Mucosa of stomach (tissue), 1 donor: ENCODE data around the gene MRPL42.
"Not testable (repeated sequence)": the region's sequence is repeated elsewhere in the genome, so short reads cannot be mapped to it uniquely, and the experiment has no call there.

Source experiments
- H3K27me3 ChIP-seq: one replicate; pipeline ENCODE4 v1.7.0; 2013; ENCODE audit warnings: mild to moderate bottlenecking, low read length; ENCODE audit not compliant: control insufficient read depth, insufficient read depth
- H3K36me3 ChIP-seq: one replicate; pipeline ENCODE4 v1.7.0; 2013; ENCODE audit warnings: low read length; ENCODE audit not compliant: control insufficient read depth, insufficient read depth
- H3K4me1 ChIP-seq: one replicate; pipeline ENCODE4 v1.7.0; 2013; ENCODE audit warnings: mild to moderate bottlenecking, low read length; ENCODE audit not compliant: control insufficient read depth, insufficient read depth
- H3K4me3 ChIP-seq: one replicate; pipeline ENCODE4 v1.7.0; 2013; ENCODE audit warnings: low read length
- H3K9ac ChIP-seq: one replicate; pipeline ENCODE4 v1.7.0; 2013; ENCODE audit warnings: mild to moderate bottlenecking, low read length, moderate library complexity
- H3K9me3 ChIP-seq: one replicate; pipeline ENCODE4 v1.7.0; 2013; ENCODE audit warnings: mild to moderate bottlenecking, low read length, moderate library complexity; ENCODE audit not compliant: control insufficient read depth
- donor health status: Pancreatic carcinoma.

Gene MRPL42

GRCh38 chr12:93482721-93483120, 15.4 kb downstream of the MRPL42 start:
- H3K9me3 ChIP-seq: no peaks in the 10 kb centered on the region
- H3K36me3 ChIP-seq: peaks cover 6% of the 10 kb centered on the region
- no peaks in the 10 kb centered on the region for H3K4me1 ChIP-seq
- H3K9ac ChIP-seq: no peak overlapping the region
- no peak overlapping the region for H3K4me3 ChIP-seq
- H3K27me3 ChIP-seq: no peaks in the 10 kb centered on the region

- Histone ChIP-seq H3K9ac (no peak overlapping the region), H3K27me3 (no peaks in the 10 kb centered on the region), H3K4me3 (no peak overlapping the region), H3K4me1 (no peaks in the 10 kb centered on the region), H3K9me3 (no peaks in the 10 kb centered on the region), H3K36me3 (peaks cover 6% of the 10 kb centered on the region)
Observed at GRCh38 chr12:93483151-93483807, 16.0 kb downstream of the MRPL42 start.

- no peak overlapping the region for H3K4me3 ChIP-seq
- no peaks in the 10 kb centered on the region for H3K9me3 ChIP-seq
- H3K27me3 ChIP-seq: no peaks in the 10 kb centered on the region
- H3K9ac ChIP-seq: no peak overlapping the region
- H3K36me3 ChIP-seq: peaks cover 6% of the 10 kb centered on the region
- no peaks in the 10 kb centered on the region for H3K4me1 ChIP-seq
Observed at GRCh38 chr12:93484315-93484981, 17.1 kb downstream of the MRPL42 start.

DNA sequence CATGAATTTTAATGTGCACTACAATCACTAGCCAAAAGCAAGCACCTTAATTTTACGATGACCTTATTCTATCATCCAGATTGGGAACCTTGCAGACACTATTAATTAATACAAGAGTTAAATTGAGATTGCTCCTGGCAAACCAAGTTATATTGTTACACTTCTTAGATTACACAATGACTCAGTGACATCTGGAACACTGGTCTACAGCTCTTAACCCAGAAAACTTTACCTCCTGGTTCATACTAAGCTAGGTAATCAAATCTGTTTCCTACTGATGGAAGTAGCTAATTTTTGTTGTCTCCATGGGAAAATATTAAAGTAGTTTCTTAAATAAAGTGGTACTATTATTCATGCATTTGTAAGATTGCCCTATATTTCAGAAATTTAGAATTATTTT, 25.5 kb downstream of the MRPL42 start:
- H3K27me3 ChIP-seq, H3K36me3 ChIP-seq: not testable (repeated sequence)

DNA sequence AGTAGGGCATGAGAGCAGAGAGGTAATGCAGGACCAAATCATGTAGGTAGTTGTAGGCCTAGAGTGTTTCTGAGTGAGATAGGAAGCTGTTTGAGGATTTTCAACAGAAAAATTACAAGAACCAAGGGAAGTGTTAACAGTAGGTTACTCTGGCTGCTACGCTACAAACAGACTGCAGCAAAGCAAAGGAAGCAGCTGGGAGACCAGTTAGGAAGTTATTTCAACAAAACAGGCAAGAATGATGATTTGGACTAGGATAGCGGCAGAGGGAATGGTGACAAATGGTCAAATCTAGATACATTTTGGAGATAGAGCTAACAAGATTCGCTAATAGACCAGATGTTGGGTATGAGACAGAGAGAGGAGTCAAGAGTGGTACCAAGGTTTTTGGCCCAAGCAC, 26.8 kb downstream of the MRPL42 start:
- H3K27me3 ChIP-seq: no peaks in the 10 kb centered on the region
- no peaks in the 10 kb centered on the region for H3K36me3 ChIP-seq
- H3K4me1 ChIP-seq: no peaks in the 10 kb centered on the region
- no peaks in the 10 kb centered on the region for H3K9me3 ChIP-seq
- H3K9ac ChIP-seq: no peak overlapping the region
- H3K4me3 ChIP-seq: no peak overlapping the region

More for the DNA sequence above, 25.5 kb downstream of the MRPL42 start:
- H3K4me3 ChIP-seq, H3K9me3 ChIP-seq, H3K9ac ChIP-seq, H3K4me1 ChIP-seq: not testable (repeated sequence)

- Histone ChIP-seq H3K4me1 (no peaks in the 10 kb centered on the region), H3K36me3 (no peaks in the 10 kb centered on the region), H3K9me3 (no peaks in the 10 kb centered on the region), H3K4me3 (no peak overlapping the region), H3K9ac (no peak overlapping the region), H3K27me3 (no peaks in the 10 kb centered on the region)
Observed at GRCh38 chr12:93497456-93497855, 30.1 kb downstream of the MRPL42 start.

- H3K4me1 ChIP-seq, H3K4me3 ChIP-seq, H3K36me3 ChIP-seq, H3K9ac ChIP-seq, H3K9me3 ChIP-seq, H3K27me3 ChIP-seq: not testable (repeated sequence)
Observed at GRCh38 chr12:93498813-93499212, 31.5 kb downstream of the MRPL42 start.

- Histone ChIP-seq H3K4me3 (no peak overlapping the region), H3K36me3 (no peaks in the 10 kb centered on the region), H3K9ac (no peak overlapping the region), H3K9me3 (no peaks in the 10 kb centered on the region), H3K27me3 (no peaks in the 10 kb centered on the region), H3K4me1 (no peaks in the 10 kb centered on the region)
Observed at GRCh38 chr12:93500201-93500600, 32.9 kb downstream of the MRPL42 start.

GRCh38 chr12:93500667-93501066, 33.4 kb downstream of the MRPL42 start:
- Histone ChIP-seq H3K4me1 (no peaks in the 10 kb centered on the region), H3K36me3 (no peaks in the 10 kb centered on the region), H3K27me3 (no peaks in the 10 kb centered on the region), H3K4me3 (no peak overlapping the region), H3K9me3 (no peaks in the 10 kb centered on the region), H3K9ac (no peak overlapping the region)

DNA sequence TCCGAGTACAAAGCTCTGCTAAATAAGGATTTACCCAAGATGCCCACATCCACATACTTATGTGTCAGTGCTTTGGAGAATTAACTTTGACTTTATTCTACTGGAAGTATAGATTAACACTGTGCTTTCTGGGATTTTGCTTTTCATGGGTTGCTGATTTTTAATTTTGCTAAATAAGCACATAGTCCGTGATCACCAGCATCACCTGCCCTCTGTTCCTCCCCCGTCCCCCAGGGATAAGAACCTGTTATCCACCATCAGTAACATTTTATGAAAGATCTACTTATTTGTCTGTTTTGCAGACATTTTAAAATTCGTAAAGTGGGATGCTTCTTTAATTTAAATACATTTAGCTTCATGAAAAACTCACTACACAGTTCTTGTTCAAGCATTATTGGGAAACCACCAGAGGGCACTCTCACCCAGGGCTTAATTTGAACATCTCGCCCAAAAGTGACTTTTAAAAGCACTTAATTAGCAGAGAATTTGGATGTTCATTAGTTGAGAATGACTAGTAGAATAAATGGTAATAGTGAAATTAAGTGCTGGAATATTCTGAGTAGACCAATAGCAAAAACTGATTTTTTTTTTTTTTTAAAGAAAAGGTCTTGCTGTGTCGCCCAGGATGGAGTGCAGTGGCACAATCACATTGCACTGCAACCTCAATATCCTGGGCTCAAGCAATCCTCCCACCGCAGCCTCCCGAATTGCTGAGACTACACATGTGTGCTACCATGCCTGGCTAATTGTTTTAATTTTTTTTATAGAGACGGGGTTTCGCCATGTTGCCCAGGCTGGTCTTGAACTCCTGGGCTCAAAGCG, 35.7 kb downstream of the MRPL42 start:
- no peak overlapping the region for H3K4me3 ChIP-seq
- H3K4me1 ChIP-seq: no peaks in the 10 kb centered on the region
- H3K9ac ChIP-seq: no peak overlapping the region
- no peaks in the 10 kb centered on the region for H3K9me3 ChIP-seq
- H3K27me3 ChIP-seq: no peaks in the 10 kb centered on the region
- H3K36me3 ChIP-seq: no peaks in the 10 kb centered on the region

GRCh38 chr12:93507165-93507564, 39.9 kb downstream of the MRPL42 start:
- Histone ChIP-seq H3K4me1 (no peaks in the 10 kb centered on the region), H3K9ac (no peak overlapping the region), H3K9me3 (no peaks in the 10 kb centered on the region), H3K27me3 (no peaks in the 10 kb centered on the region), H3K36me3 (no peaks in the 10 kb centered on the region), H3K4me3 (no peak overlapping the region)

DNA sequence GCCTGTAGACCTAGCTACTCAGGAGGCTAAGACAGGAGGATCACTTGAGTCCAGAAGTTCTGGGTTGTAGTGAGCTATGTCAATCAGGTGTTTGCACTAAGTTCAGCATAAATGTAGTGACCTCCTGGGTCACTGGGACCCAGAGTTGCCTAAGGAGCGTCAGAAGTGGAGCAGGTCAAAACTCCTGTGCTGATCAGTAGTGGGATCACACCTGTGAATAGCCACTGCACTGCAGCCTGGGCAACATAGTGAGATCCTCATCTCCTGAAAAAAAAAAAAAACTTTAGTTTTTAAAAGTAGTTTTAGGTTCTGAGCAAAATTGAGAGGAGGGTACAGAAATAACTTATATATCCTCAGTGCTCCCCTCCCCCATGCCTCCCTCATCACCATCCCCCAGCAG, 42.2 kb downstream of the MRPL42 start:
- Histone ChIP-seq H3K36me3 (no peaks in the 10 kb centered on the region), H3K27me3 (no peaks in the 10 kb centered on the region), H3K9ac (no peak overlapping the region), H3K4me1 (no peaks in the 10 kb centered on the region), H3K4me3 (no peak overlapping the region), H3K9me3 (no peaks in the 10 kb centered on the region)
